Renal cortex interstitium (tissue), 11 donors: ENCODE measurements around the gene ZIK1. TPM values are rescaled to one million over a fixed set of nuclear protein-coding genes. Genes with fewer than 3 reads are reported as not detected.

Experiments
- DNase-seq, 11 donors: peaks; one replicate each; pipeline ENCODE4 v3.0.0-alpha.2; 2013; ENCODE audit warnings: low read depth in 9 of 11, low spot score in 4 of 11; ENCODE audit errors: extremely low read depth in 1 of 11
- polyA plus RNA-seq, 3 donors: library from polyadenylated mRNA; unstranded; fragments of 120-200 nt; gene quantifications; one replicate each; pipeline ENCODE4 v1.2.1, GENCODE V29; 2013; ENCODE audit not compliant: insufficient read length in 3 of 3

Gene ZIK1
- polyA plus RNA-seq, 3 donors, result 19.3 to 23.8 (median 20.8) TPM

GRCh38 chr19:57578487-57579205 lies 5.3 kb upstream of the ZIK1 start, which contains the start of gene ZNF416:
TSS of gene ZNF416 (minus strand) at chr19:57578911. CDS start at chr19:57578704, 207 bp downstream.
- DNase-seq, result peak; percentile 90 to 99 (median 98)

- no peak for DNase-seq
Observed at GRCh38 chr19:57583104-57583520, 833 bp upstream of the ZIK1 start.

- DNase-seq, result no peak
Observed at GRCh38 chr19:57587529-57587928, 3.6 kb downstream of the ZIK1 start.

- DNase-seq, result no peak
Observed at GRCh38 chr19:57599377-57599760, 15.4 kb downstream of the ZIK1 start.

GRCh38 chr19:57599761-57600383 lies 15.9 kb downstream of the ZIK1 start, which contains the start of gene ZNF530:
TSS of gene ZNF530 (plus strand) at chr19:57599885. CDS start at chr19:57604346, 4,461 bp downstream.
- peak; percentile 84 to 96 (median 91) for DNase-seq

GRCh38 chr19:57606931-57607330 lies 23.0 kb downstream of the ZIK1 start:
- DNase-seq, result no peak

- no peak for DNase-seq
Observed at GRCh38 chr19:57611113-57611512, 27.2 kb downstream of the ZIK1 start.

GRCh38 chr19:57613941-57614743 lies 30.2 kb downstream of the ZIK1 start, which contains the start of gene ZNF134:
TSS of gene ZNF134 (plus strand) at chr19:57614242. CDS start at chr19:57619469, 5,227 bp downstream.
- peak; percentile 80 to 95 (median 90) for DNase-seq

GRCh38 chr19:57615346-57615745 lies 31.4 kb downstream of the ZIK1 start:
- no peak for DNase-seq

GRCh38 chr19:57620673-57621348 lies 36.9 kb downstream of the ZIK1 start:
- DNase-seq, result no peak

GRCh38 chr19:57623091-57623490 lies 39.1 kb downstream of the ZIK1 start:
- DNase-seq, result no peak

GRCh38 chr19:57632987-57633831 lies 49.3 kb downstream of the ZIK1 start, which contains the start of gene ZNF211:
TSS of gene ZNF211 (plus strand) at chr19:57633168. CDS start at chr19:57633347, 179 bp downstream.
- DNase-seq, result peak; percentile 89 to 98 (median 94)

GRCh38 chr19:57633832-57634131 lies 49.8 kb downstream of the ZIK1 start:
- no peak for DNase-seq

- DNase-seq, result no peak
Observed at GRCh38 chr19:57637379-57637778, 53.4 kb downstream of the ZIK1 start.

- no peak for DNase-seq
Observed at GRCh38 chr19:57641715-57642234, 57.8 kb downstream of the ZIK1 start.

- DNase-seq, result no peak
Observed at GRCh38 chr19:57642396-57643046, 58.6 kb downstream of the ZIK1 start.
